ENCODE data around the gene PPP2R2B. TPM values are rescaled to one million over a fixed set of nuclear protein-coding genes. Genes with fewer than 3 reads are reported as not detected.

Gene PPP2R2B
- total RNA-seq, 1 experiment from 2014 or later: not detected

DNA sequence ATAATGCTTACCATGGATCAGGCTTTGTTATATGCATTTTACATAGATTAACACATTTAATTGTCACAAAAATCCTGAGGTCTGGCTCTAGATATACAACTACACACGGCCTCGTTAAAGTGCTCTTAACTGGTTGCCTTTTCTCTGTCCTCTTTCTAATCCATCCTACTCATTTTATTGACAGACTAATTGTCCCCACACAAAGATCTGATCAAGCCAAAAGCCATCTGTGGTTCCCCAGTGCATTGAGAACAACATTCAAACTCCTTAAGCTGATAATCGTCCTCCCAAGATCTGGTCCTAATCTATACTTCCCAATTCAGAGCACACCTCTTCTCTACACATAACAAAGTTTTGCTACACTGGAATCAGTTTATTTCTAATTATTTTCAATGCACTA lies 23.9 kb upstream of the PPP2R2B start:
- CTCF ChIA-PET: no interaction called here
- peaks cover 15% of the 10 kb centered on the region for H3K27me3 ChIP-seq (replicated peaks; ENCODE audit: insufficient read depth, low read depth, low read length, poor library complexity)
- intact Hi-C loops (cut with micrococcal nuclease; ENCODE audit: unreplicated experiment): no loop called here
- H3K9me3 ChIP-seq (ENCODE audit: low read depth, low read length, poor library complexity, severe bottlenecking): no peaks in the 10 kb centered on the region
- BruUV-seq (replicated peaks): no TSS peak
- no peaks in the 10 kb centered on the region for H3K36me3 ChIP-seq (ENCODE audit: insufficient read depth, low read length, poor library complexity, severe bottlenecking)
- no peak overlapping the region for H3K27ac ChIP-seq (ENCODE audit: low read depth, low read length, poor library complexity, severe bottlenecking)
- POLR2A ChIA-PET (ENCODE audit: low non-redundant PET): no interaction called here
- H3K4me3 ChIP-seq (ENCODE audit: low read depth, low read length, poor library complexity, severe bottlenecking): no peak overlapping the region
- DNase-seq (ENCODE audit: low spot score): no peak
- no peaks in the 10 kb centered on the region for H3K4me1 ChIP-seq (ENCODE audit: insufficient read depth, low read length, poor library complexity, severe bottlenecking)
- TF ChIP-seq EZH2 (IDR thresholded peaks at IDR 0.05; ENCODE audit: borderline replicate concordance, low read depth, low read length, poor library complexity, severe bottlenecking): no peak
- TF ChIP-seq, protein P1, sequence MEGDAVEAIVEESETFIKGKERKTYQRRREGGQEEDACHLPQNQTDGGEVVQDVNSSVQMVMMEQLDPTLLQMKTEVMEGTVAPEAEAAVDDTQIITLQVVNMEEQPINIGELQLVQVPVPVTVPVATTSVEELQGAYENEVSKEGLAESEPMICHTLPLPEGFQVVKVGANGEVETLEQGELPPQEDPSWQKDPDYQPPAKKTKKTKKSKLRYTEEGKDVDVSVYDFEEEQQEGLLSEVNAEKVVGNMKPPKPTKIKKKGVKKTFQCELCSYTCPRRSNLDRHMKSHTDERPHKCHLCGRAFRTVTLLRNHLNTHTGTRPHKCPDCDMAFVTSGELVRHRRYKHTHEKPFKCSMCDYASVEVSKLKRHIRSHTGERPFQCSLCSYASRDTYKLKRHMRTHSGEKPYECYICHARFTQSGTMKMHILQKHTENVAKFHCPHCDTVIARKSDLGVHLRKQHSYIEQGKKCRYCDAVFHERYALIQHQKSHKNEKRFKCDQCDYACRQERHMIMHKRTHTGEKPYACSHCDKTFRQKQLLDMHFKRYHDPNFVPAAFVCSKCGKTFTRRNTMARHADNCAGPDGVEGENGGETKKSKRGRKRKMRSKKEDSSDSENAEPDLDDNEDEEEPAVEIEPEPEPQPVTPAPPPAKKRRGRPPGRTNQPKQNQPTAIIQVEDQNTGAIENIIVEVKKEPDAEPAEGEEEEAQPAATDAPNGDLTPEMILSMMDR (conservative IDR thresholded peaks at IDR 0.05; ENCODE audit: low read depth, low read length): no peak

DNA sequence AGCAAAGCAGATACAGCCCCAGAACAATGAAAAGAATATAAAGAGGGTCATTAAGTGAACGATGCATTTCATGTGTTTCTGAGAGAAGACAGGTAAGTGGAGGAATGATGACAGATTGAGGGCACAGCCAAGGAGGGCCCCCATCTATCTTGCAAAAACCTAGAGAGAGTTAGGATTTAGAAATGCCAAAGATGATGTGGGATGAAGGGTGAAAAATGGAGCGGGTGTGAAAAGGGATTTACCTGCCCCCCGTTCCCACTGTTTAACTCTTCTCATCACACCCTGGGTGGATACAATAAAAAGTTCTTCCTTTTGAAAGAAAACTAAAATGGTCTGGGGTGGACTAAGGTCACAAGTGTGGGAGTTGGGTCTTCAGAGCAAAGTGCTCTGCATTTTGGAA lies 18.5 kb upstream of the PPP2R2B start:
- POLR2A ChIA-PET (ENCODE audit: low non-redundant PET): no interaction called here
- Histone ChIP-seq H3K9me3 (ENCODE audit: low read depth, low read length, poor library complexity, severe bottlenecking) (no peaks in the 10 kb centered on the region), H3K27ac (ENCODE audit: low read depth, low read length, poor library complexity, severe bottlenecking) (no peak overlapping the region), H3K27me3 (replicated peaks; ENCODE audit: insufficient read depth, low read depth, low read length, poor library complexity) (peaks cover 5% of the 10 kb centered on the region), H3K4me3 (ENCODE audit: low read depth, low read length, poor library complexity, severe bottlenecking) (no peak overlapping the region), H3K36me3 (ENCODE audit: insufficient read depth, low read length, poor library complexity, severe bottlenecking) (no peaks in the 10 kb centered on the region), H3K4me1 (ENCODE audit: insufficient read depth, low read length, poor library complexity, severe bottlenecking) (no peaks in the 10 kb centered on the region)
- CTCF ChIA-PET: no interaction called here
- BruUV-seq (replicated peaks): no TSS peak
- DNase-seq (ENCODE audit: low spot score): no peak
- TF ChIP-seq, protein P1 (conservative IDR thresholded peaks at IDR 0.05; ENCODE audit: low read depth, low read length): no peak
- TF ChIP-seq EZH2 (IDR thresholded peaks at IDR 0.05; ENCODE audit: borderline replicate concordance, low read depth, low read length, poor library complexity, severe bottlenecking): no peak
- intact Hi-C loops (cut with micrococcal nuclease; ENCODE audit: unreplicated experiment): no loop called here

DNA sequence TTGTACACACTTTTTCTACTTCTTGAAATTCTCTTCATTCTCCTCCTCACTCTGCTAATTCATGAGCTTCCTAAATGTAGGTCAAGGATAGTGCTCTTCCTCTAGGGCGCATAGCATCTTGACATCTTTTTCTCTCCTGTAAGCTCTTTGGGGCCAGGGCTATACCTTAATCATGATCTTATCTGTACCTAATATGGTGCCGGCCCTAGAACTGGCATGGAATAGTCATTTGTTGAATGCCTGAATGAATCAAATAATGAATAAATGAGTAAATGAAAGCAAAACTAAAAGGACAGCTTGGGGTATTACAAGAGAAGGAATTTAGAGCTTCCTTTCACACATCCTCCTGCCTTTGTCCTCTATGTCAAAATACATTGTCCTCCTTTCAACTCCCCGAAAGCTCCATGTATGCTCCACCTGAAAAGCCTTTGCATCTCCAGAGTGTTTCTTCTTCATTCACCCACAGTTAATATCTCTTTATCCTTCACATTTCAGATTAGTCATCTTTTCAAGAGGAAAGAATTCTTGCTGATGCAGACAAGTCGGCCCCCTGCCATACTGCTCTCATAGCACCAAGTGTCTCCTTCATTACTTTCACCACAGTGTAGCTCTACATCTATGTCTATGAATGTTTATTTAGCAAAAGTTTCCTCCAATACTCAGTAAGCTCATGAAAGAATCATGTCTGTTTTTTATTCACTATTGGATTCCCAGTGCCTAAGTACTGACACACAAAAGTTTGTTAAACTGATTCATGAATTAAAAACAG lies 16.4 kb upstream of the PPP2R2B start:
- no peaks in the 10 kb centered on the region for H3K36me3 ChIP-seq (ENCODE audit: insufficient read depth, low read length, poor library complexity, severe bottlenecking)
- H3K4me3 ChIP-seq (ENCODE audit: low read depth, low read length, poor library complexity, severe bottlenecking): no peak overlapping the region
- no TSS peak for BruUV-seq (replicated peaks)
- intact Hi-C loops (cut with micrococcal nuclease; ENCODE audit: unreplicated experiment): no loop called here
- ChIA-PET POLR2A (ENCODE audit: low non-redundant PET) (no interaction called here), CTCF (no interaction called here)
- TF ChIP-seq, protein P1 (conservative IDR thresholded peaks at IDR 0.05; ENCODE audit: low read depth, low read length): no peak
- no peak overlapping the region for H3K27ac ChIP-seq (ENCODE audit: low read depth, low read length, poor library complexity, severe bottlenecking)
- no peak for DNase-seq (ENCODE audit: low spot score)
- no peaks in the 10 kb centered on the region for H3K4me1 ChIP-seq (ENCODE audit: insufficient read depth, low read length, poor library complexity, severe bottlenecking)
- no peaks in the 10 kb centered on the region for H3K9me3 ChIP-seq (ENCODE audit: low read depth, low read length, poor library complexity, severe bottlenecking)
- peaks cover 5% of the 10 kb centered on the region for H3K27me3 ChIP-seq (replicated peaks; ENCODE audit: insufficient read depth, low read depth, low read length, poor library complexity)
